ENCODE measurements around the gene RYR1. TPM values are rescaled to one million over a fixed set of nuclear protein-coding genes. Genes with fewer than 3 reads are reported as not detected.
"Not testable (repeated sequence)": the region's sequence is repeated elsewhere in the genome, so short reads cannot be mapped to it uniquely, and the experiment has no call there.

Gene RYR1
- total RNA-seq, 1 experiment from 2014 or later, result 19.1 TPM

- H3K4me1 ChIP-seq; H3K9me3 ChIP-seq (replicated peaks); DNase-seq; H3K27ac ChIP-seq; H3K4me3 ChIP-seq; H3K27me3 ChIP-seq: not testable (repeated sequence)
- peaks cover 76% of the 10 kb centered on the region for H3K36me3 ChIP-seq
Measured at GRCh38 chr19:38472725-38473124, 39.2 kb downstream of the RYR1 start.

- H3K4me3 ChIP-seq, result no peak overlapping the region
- peaks cover 75% of the 10 kb centered on the region for H3K36me3 ChIP-seq
- no peaks in the 10 kb centered on the region for H3K27me3 ChIP-seq
- no peaks in the 10 kb centered on the region for H3K9me3 ChIP-seq (replicated peaks)
- H3K4me1 ChIP-seq, result no peaks in the 10 kb centered on the region
- no peak overlapping the region for H3K27ac ChIP-seq
- no peak for DNase-seq
Measured at GRCh38 chr19:38473201-38473600, 39.7 kb downstream of the RYR1 start.

GRCh38 chr19:38475176-38475575 lies 41.7 kb downstream of the RYR1 start:
- no peak overlapping the region for H3K4me3 ChIP-seq
- H3K36me3 ChIP-seq, result peaks cover 75% of the 10 kb centered on the region
- no peaks in the 10 kb centered on the region for H3K4me1 ChIP-seq
- no peaks in the 10 kb centered on the region for H3K9me3 ChIP-seq (replicated peaks)
- H3K27ac ChIP-seq, result no peak overlapping the region
- no peak for DNase-seq
- H3K27me3 ChIP-seq, result no peaks in the 10 kb centered on the region

- peak in 1 of 2 experiments; percentile 29 for DNase-seq
- peaks cover 84% of the 10 kb centered on the region for H3K36me3 ChIP-seq
- no peak overlapping the region for H3K27ac ChIP-seq
- no peaks in the 10 kb centered on the region for H3K9me3 ChIP-seq (replicated peaks)
- H3K4me3 ChIP-seq, result no peak overlapping the region
- H3K4me1 ChIP-seq, result no peaks in the 10 kb centered on the region
- no peaks in the 10 kb centered on the region for H3K27me3 ChIP-seq
Measured at GRCh38 chr19:38478273-38478971, 44.9 kb downstream of the RYR1 start.

- Histone ChIP-seq H3K27me3 (no peaks in the 10 kb centered on the region), H3K4me3 (no peak overlapping the region), H3K36me3 (peaks cover 90% of the 10 kb centered on the region), H3K9me3 (replicated peaks) (no peaks in the 10 kb centered on the region; the same call in 1 of the 2 replicates), H3K27ac (no peak overlapping the region), H3K4me1 (no peaks in the 10 kb centered on the region)
- no peak for DNase-seq
Measured at GRCh38 chr19:38482496-38482895, 49.0 kb downstream of the RYR1 start.

- Histone ChIP-seq H3K36me3 (peaks cover 93% of the 10 kb centered on the region), H3K27ac (no peak overlapping the region), H3K9me3 (replicated peaks) (no peaks in the 10 kb centered on the region; the same call in 1 of the 2 replicates), H3K4me1 (no peaks in the 10 kb centered on the region), H3K27me3 (no peaks in the 10 kb centered on the region), H3K4me3 (no peak overlapping the region)
- DNase-seq, result no peak
Measured at GRCh38 chr19:38483016-38483630, 49.6 kb downstream of the RYR1 start.

- no peaks in the 10 kb centered on the region; the same call in 1 of the 2 replicates for H3K9me3 ChIP-seq (replicated peaks)
- H3K27ac ChIP-seq, result no peak overlapping the region
- peaks cover 92% of the 10 kb centered on the region for H3K36me3 ChIP-seq
- no peak overlapping the region for H3K4me3 ChIP-seq
- H3K4me1 ChIP-seq, result no peaks in the 10 kb centered on the region
- no peak for DNase-seq
- no peaks in the 10 kb centered on the region for H3K27me3 ChIP-seq
Measured at GRCh38 chr19:38484747-38485146, 51.3 kb downstream of the RYR1 start.

- peaks cover 93% of the 10 kb centered on the region for H3K36me3 ChIP-seq
- H3K4me3 ChIP-seq, result no peak overlapping the region
- H3K27ac ChIP-seq, result no peak overlapping the region
- H3K4me1 ChIP-seq, result no peaks in the 10 kb centered on the region
- no peak for DNase-seq
- H3K9me3 ChIP-seq (replicated peaks), result no peaks in the 10 kb centered on the region; the same call in 1 of the 2 replicates
- H3K27me3 ChIP-seq, result no peaks in the 10 kb centered on the region
Measured at GRCh38 chr19:38485541-38486285, 52.2 kb downstream of the RYR1 start.

GRCh38 chr19:38486731-38487336 lies 53.3 kb downstream of the RYR1 start:
- Histone ChIP-seq H3K27me3 (no peaks in the 10 kb centered on the region), H3K4me1 (no peaks in the 10 kb centered on the region), H3K4me3 (no peak overlapping the region), H3K36me3 (peaks cover 96% of the 10 kb centered on the region), H3K9me3 (replicated peaks) (no peaks in the 10 kb centered on the region; the same call in 1 of the 2 replicates), H3K27ac (no peak overlapping the region)
- no peak for DNase-seq

GRCh38 chr19:38488096-38488495 lies 54.6 kb downstream of the RYR1 start:
- peaks cover 94% of the 10 kb centered on the region for H3K36me3 ChIP-seq
- no peak for DNase-seq
- no peaks in the 10 kb centered on the region for H3K27me3 ChIP-seq
- H3K27ac ChIP-seq, result no peak overlapping the region
- no peaks in the 10 kb centered on the region; the same call in 1 of the 2 replicates for H3K9me3 ChIP-seq (replicated peaks)
- no peaks in the 10 kb centered on the region for H3K4me1 ChIP-seq
- no peak overlapping the region for H3K4me3 ChIP-seq

GRCh38 chr19:38488776-38489481 lies 55.4 kb downstream of the RYR1 start:
- DNase-seq, result no peak
- H3K4me1 ChIP-seq, result no peaks in the 10 kb centered on the region
- peaks cover 92% of the 10 kb centered on the region for H3K36me3 ChIP-seq

GRCh38 chr19:38490861-38491260 lies 57.4 kb downstream of the RYR1 start:
- H3K36me3 ChIP-seq, result peaks cover 92% of the 10 kb centered on the region
- DNase-seq, result no peak

More at GRCh38 chr19:38488776-38489481, 55.4 kb downstream of the RYR1 start:
- Histone ChIP-seq H3K27ac (no peak overlapping the region), H3K9me3 (replicated peaks) (no peaks in the 10 kb centered on the region; the same call in 1 of the 2 replicates), H3K27me3 (no peaks in the 10 kb centered on the region), H3K4me3 (no peak overlapping the region)

GRCh38 chr19:38492181-38492813 lies 58.8 kb downstream of the RYR1 start:
- Histone ChIP-seq H3K36me3 (peaks cover 94% of the 10 kb centered on the region), H3K27ac (no peak overlapping the region)

More at GRCh38 chr19:38490861-38491260, 57.4 kb downstream of the RYR1 start:
- H3K27me3 ChIP-seq, result no peaks in the 10 kb centered on the region
- no peak overlapping the region for H3K4me3 ChIP-seq
- H3K27ac ChIP-seq, result no peak overlapping the region
- H3K9me3 ChIP-seq (replicated peaks), result no peaks in the 10 kb centered on the region; the same call in 1 of the 2 replicates
- no peaks in the 10 kb centered on the region for H3K4me1 ChIP-seq

GRCh38 chr19:38494379-38494778 lies 60.9 kb downstream of the RYR1 start:
- no peak for DNase-seq
- Histone ChIP-seq H3K36me3 (peaks cover 93% of the 10 kb centered on the region), H3K27ac (no peak overlapping the region), H3K4me3 (no peak overlapping the region), H3K4me1 (no peaks in the 10 kb centered on the region), H3K9me3 (replicated peaks) (no peaks in the 10 kb centered on the region), H3K27me3 (no peaks in the 10 kb centered on the region)

More at GRCh38 chr19:38492181-38492813, 58.8 kb downstream of the RYR1 start:
- H3K4me3 ChIP-seq, result no peak overlapping the region
- no peak for DNase-seq
- no peaks in the 10 kb centered on the region for H3K4me1 ChIP-seq
- no peaks in the 10 kb centered on the region for H3K27me3 ChIP-seq
- no peaks in the 10 kb centered on the region for H3K9me3 ChIP-seq (replicated peaks)
